NT2/D1 (cell line): ENCODE measurements around the gene NDUFS6.

Experiments used
- SUZ12 ChIP-seq: IDR thresholded peaks from 2 replicates; pipeline ENCODE4 v1.6.1; 2011; ENCODE audit not compliant: insufficient read length, insufficient read depth; ENCODE audit errors: extremely low read depth
- YY1 ChIP-seq: IDR thresholded peaks from 2 replicates; pipeline ENCODE4 v1.6.1; 2011; ENCODE audit not compliant: insufficient read length, insufficient read depth

DNA sequence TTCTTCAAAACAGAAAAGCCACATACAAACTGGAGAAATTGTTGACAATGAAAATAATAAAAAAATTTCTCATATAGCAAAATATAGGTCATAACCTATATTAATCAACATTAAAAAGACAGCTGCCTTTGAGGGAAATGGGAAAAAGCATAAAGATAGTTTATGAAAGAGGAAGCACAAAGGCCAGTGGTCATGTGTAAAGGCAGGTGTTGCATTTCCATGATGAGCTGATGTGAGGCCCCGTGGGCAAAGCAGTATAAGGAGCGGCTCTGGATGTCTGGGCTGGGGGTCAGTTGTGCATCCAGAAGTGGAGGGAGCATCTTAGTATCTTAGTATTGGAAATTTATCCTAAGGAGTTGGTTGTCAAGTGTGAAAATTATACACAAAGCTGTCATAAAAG lies 18.3 kb downstream of the NDUFS6 start:
- TF ChIP-seq SUZ12, result no peak
- no peak for TF ChIP-seq YY1
